ENCODE data around the gene SNTG2. TPM values are rescaled to one million over a fixed set of nuclear protein-coding genes. Genes with fewer than 3 reads are reported as not detected.

Gene SNTG2
- total RNA-seq, 1 experiment from 2014 or later: 0.86 TPM

GRCh38 chr2:1282552-1282951 lies 331.9 kb downstream of the SNTG2 start:
- no peak for DNase-seq (ENCODE audit: low spot score)

GRCh38 chr2:1283020-1283801 lies 332.6 kb downstream of the SNTG2 start:
- no peak for DNase-seq (ENCODE audit: low spot score)

- DNase-seq (ENCODE audit: low spot score): no peak
These were observed 333.2 kb downstream of the SNTG2 start for GRCh38 chr2:1283871-1284270.

GRCh38 chr2:1286929-1287328 lies 336.3 kb downstream of the SNTG2 start:
- DNase-seq (ENCODE audit: low spot score): peak; percentile 7

GRCh38 chr2:1287427-1287826 lies 336.8 kb downstream of the SNTG2 start:
- DNase-seq (ENCODE audit: low spot score): no peak

GRCh38 chr2:1294900-1295299 lies 344.3 kb downstream of the SNTG2 start:
- no peak for DNase-seq (ENCODE audit: low spot score)

- DNase-seq (ENCODE audit: low spot score): no peak
These were observed 345.1 kb downstream of the SNTG2 start for GRCh38 chr2:1295740-1296139.

- DNase-seq (ENCODE audit: low spot score): no peak
These were observed 346.9 kb downstream of the SNTG2 start for GRCh38 chr2:1297372-1298159.

GRCh38 chr2:1299043-1299442 lies 348.4 kb downstream of the SNTG2 start:
- no peak for DNase-seq (ENCODE audit: low spot score)

- DNase-seq (ENCODE audit: low spot score): no peak
These were observed 349.6 kb downstream of the SNTG2 start for GRCh38 chr2:1300284-1300683.

- DNase-seq (ENCODE audit: low spot score): no peak
These were observed 350.4 kb downstream of the SNTG2 start for GRCh38 chr2:1301056-1301455.

- DNase-seq (ENCODE audit: low spot score): no peak
These were observed 354.8 kb downstream of the SNTG2 start for GRCh38 chr2:1305342-1306013.

GRCh38 chr2:1306014-1306686 lies 355.5 kb downstream of the SNTG2 start:
- DNase-seq (ENCODE audit: low spot score): no peak

GRCh38 chr2:1306687-1307516 lies 356.3 kb downstream of the SNTG2 start:
- no peak for DNase-seq (ENCODE audit: low spot score)

GRCh38 chr2:1307670-1308069 lies 357.0 kb downstream of the SNTG2 start:
- no peak for DNase-seq (ENCODE audit: low spot score)

- no peak for DNase-seq (ENCODE audit: low spot score)
These were observed 358.0 kb downstream of the SNTG2 start for GRCh38 chr2:1308678-1309077.

- DNase-seq (ENCODE audit: low spot score): no peak
These were observed 358.9 kb downstream of the SNTG2 start for GRCh38 chr2:1309507-1309906.

GRCh38 chr2:1310202-1310601 lies 359.6 kb downstream of the SNTG2 start:
- no peak for DNase-seq (ENCODE audit: low spot score)

- no peak for DNase-seq (ENCODE audit: low spot score)
These were observed 360.2 kb downstream of the SNTG2 start for GRCh38 chr2:1310866-1311265.

- no peak for DNase-seq (ENCODE audit: low spot score)
These were observed 362.7 kb downstream of the SNTG2 start for GRCh38 chr2:1313240-1313924.

GRCh38 chr2:1314254-1314653 lies 363.6 kb downstream of the SNTG2 start:
- DNase-seq (ENCODE audit: low spot score): no peak
